ENCODE measurements around the gene DLL1.

GRCh38 chr6:170260686-170261085 is 30.2 kb downstream of the DLL1 start:
- TF ChIP-seq CTCF (IDR thresholded peaks at IDR 0.05 in 4 of 5, conservative IDR thresholded peaks at IDR 0.05 in 1 of 5) (no peak), POLR2A (IDR thresholded peaks at IDR 0.05) (no peak)

All from gastrocnemius medialis (tissue), 4 donors.